ENCODE results near the gene ADISSP.
"Not testable (repeated sequence)": the region's sequence is repeated elsewhere in the genome, so short reads cannot be mapped to it uniquely, and the experiment has no call there.

Gene ADISSP

DNA sequence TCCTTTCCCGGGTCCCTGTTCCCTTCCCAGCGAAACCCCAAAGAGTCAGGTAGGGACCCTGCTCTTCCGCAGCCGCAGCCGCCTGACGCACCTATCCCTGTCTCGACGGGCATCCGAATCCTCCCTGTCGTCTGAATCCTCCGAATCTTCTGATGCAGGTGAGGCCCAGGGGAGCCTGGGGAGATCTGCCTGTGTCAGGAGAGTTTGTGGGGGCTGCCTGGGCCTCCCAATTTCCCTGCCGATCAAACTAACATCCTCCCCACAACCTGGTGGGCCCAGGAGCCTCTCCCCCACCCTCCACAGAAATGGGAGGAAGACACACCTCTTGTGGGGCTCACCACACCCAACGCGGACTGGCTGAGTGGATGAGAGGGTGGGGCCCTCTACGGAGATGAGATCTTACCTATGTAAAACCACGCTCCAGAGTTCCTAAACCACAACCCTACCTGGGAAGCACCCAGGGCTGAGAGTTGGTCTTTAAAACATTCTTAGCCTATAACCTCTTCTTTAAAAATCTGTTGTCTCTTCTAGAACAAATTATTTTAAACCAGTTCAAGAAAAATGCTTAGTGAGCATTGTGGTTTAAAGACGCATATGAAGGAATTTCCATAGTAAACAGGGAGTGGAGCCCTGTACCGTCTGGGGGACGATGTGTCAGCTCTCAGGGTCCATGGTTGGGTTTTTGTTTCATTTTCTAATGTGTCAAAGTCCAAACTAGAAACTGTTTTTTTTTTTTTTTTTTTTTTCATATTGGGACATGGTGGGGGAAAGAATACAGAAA is 30.2 kb upstream of the ADISSP start:
- no peak for DNase-seq

DNA sequence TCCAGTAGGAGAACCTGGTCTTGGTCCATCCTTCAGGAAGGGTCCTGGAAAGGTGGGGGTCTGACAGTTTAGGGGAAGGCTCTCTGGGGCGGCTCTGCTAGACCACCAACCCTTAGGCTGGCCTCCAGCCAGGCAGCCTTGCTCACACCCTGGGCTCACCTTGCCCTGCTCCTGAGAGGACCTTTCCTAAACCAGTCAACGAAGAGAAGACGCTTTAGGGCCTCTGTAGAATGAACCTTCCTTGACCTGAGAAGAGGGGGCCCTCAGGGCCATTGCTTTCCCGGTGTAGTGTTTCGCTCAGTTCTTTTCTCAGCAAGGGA is 29.6 kb upstream of the ADISSP start:
- no peak for DNase-seq

DNA sequence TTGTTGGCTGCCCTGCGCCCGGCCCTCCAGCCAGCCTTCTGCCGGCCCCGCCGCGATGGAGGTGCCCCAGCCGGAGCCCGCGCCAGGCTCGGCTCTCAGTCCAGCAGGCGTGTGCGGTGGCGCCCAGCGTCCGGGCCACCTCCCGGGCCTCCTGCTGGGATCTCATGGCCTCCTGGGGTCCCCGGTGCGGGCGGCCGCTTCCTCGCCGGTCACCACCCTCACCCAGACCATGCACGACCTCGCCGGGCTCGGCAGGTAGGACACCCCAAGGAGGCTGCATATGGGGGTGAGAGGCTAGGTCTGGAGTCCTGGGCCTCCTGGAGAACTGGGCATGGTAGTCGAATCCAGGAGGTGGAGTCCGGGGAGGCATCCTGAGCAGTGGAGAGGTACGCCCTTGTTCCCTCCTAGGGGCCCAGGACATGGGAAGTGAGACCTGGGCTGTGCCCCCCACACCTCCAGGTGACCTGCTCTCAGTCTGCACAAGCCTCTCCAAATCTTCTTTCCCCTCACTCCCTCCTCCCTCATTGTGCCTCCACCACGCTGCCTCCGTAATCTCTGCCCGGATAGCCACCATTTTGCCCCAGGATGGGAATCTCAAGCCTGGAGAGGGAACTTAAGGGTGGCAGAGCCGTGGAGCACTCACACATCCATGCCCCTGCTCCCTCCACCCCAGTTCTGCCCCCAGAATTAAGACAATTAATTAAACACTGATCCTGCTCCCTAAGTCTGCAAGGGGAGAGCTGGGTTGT is 29.1 kb upstream of the ADISSP start:
- DNase-seq, result no peak

DNA sequence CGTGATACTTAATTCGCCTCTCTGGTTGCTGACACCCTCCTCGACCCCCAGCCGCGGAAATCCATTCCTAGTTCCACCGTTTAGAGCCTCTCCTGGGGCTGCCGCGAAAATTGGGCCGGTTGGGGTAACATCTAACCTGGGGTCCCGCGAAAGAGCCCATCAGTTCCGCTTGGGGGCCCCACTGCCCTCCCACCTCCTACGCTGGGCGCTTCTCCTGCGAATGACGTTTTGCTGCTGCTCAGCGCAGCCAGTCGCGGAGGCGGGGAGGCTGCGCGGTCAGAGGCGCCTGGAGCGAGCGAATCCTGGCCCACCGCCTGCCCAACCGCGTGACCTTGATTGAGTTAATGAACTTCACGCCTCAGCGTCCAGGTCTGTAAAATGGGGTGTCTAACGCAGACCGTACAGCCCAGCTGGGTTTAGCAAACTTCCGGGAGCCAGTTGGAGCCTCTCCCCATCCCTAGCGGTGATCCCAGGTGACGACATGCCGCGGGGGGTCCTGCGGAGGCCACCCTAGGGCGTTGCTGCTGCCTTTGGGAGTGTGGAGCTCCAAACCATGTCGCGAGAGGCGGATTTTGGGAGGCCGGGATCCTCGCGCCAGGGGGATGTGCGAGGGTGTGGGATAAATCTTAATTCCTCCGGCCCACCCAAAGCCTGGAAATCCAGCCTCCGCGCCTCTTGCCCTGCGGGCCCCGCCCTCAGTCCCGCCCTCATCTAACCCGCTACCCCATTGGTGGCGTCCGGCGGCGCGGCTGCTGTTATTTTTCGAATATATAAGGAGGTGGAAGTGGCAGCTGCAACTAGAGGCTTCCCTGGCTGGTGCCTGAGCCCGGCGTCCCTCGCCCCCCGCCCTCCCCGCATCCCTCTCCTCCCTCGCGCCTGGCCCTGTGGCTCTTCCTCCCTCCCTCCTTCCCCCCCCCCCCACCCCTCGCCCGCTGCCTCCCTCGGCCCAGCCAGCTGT is 28.2 kb upstream of the ADISSP start, which contains the start of gene CDC25B:
Gene CDC25B (plus strand): TSS at position 800 of the 958 bp plus-strand sequence. CDS start 222 bp downstream, outside the sequence.
- peak; percentile 93 for DNase-seq

GRCh38 chr20:3794701-3795420 is 27.3 kb upstream of the ADISSP start:
- no peak for DNase-seq

DNA sequence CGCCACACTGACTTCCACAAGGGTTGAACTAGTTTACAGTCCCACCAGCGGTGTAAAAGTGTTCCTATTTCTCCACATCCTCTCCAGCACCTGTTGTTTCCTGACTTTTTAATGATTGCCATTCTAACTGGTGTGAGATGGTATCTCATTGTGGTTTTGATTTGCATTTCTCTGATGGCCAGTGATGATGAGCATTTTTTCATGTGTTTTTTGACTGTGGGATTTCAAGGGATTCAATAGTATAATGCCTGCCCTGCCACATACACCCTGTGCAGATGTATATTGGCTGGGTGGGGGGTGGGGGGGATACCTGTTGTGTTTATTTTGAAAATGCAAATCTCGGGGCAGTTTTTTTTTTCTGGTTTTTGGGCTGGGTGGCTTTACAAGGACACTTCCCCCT is 26.6 kb upstream of the ADISSP start:
- not testable (repeated sequence) for DNase-seq

DNA sequence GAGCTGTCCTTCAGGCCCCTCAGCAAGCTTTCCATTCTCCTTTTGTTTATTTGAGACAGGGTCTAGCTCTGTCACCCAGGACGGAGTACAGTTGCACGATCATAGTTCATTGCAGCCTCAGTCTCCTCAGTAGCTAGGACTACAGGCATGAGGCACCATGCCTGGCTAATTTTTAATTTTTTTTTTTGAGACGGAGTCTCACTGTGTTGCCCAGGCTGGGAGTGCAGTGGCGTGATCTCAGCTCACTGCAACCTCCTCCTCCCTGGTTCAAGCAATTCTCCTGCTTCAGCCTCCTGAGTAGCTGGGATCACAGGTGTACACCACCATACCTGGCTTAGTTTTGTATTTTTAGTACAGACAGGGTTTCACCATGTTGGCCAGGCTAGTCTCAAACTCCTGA is 21.6 kb upstream of the ADISSP start:
- not testable (repeated sequence) for DNase-seq

- no peak for DNase-seq
These were observed 21.2 kb upstream of the ADISSP start for GRCh38 chr20:3788685-3789155.

DNA sequence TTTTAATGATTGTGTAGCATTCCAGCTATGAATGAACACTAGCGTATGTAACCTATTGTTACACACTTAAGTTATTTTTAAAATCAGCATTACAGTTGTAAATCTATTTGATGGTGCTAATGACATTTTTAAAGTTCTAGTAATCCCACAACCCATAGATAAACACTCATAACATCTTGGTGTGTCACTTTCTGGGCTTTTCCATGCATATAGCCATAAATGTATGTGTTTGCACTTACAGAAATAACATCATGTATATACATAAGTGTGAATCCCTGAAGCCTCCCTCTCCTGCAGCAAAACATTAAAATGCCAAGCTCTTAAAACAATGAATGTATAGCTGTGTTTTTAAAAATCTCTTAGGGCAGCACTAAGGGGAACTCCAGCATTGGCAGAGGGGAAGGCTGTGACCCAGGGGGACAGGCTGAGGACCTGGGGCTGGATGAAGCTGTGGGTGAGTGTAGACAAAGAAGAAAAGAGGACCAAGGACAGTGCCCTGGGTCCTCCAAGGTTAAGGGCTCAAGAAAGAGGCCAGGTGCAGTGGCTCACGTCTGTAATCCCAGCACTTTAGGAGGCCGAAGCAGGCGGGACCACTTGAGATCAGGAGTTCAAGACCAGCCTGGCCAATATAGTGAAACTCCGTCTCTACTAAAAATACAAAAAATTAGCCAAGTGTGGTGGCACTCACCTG is 19.9 kb upstream of the ADISSP start:
- DNase-seq, result no peak

DNA sequence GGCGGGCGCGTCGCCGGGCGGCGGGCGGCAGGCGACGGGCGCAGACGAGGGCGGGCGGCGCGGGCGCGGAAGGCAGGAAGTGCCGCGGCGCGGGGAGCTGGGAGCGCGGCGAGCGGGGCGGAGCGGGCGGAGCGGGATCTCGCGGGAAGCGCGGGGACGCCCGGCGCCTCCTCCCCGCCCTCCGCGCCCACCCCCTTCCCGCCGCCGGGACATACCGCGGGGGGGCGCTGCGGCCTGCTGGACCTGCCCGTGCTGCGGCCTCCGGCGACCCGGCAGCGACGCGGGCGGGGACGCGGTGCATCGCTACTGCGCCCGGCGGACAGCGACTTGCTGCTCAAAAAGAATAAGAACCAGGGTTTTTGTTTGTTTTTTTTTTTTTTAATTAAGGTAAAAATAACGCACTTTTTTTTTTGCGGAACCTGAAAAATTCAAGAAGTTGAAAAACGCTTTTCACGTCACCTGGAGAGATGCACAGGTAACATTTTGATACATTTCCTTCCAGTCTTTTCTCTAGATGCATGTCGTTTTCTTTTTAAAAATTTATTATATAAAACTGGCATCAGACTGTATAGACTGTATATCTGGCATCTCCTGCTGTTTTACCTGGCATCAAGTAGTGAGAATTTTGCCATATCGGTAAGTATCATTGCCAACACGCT is 19.2 kb upstream of the ADISSP start, which contains the start of gene CENPB:
Gene CENPB (minus strand): TSS at position 76 of the 659 bp plus-strand sequence. CDS start 257 bp downstream, outside the sequence.
- peak; percentile 97 for DNase-seq

GRCh38 chr20:3786126-3786484 is 18.6 kb upstream of the ADISSP start:
- peak; percentile 75 for DNase-seq

DNA sequence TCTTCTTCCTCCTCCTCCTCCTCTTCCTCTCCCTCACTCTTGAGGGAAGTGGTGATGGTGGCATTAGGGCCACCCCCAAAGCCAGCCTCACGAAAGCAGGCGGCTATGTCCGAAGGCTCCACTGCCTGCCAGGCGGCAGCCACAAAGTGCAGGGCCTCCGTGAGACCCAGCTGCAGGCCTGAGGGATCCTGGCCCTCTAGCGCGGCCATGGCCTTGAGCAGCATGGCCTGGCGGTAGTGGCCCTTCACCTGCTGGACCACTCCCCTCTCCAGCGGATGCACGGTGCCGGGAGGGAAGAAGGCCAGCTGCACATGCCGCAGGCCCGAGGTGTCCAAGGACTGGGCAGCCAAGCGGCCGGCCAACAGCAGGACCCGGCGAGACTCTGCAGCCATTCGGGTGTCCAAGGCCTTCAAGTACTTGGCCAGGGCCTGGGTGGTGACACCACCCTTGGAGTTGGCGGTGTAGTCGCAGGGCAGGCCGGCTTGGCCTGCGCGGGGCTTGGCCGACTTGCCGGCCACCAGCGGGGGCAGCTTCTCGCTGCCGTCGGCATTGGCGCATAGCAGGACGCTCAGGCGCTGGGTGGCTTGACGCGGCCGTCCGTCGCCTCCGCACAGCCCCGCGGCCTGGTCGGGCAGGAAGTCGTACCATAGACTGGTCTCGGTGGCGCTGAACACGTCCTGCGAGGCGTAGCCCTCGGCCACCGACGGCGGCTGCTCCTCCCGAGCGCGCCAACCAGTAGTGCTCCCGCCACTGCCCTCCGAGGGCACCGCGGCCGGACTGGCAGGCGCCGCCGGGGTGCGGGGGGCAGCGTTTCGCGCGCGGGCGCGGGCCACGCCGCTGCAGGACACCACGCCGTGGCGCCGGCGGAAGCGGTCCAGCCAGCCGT is 17.9 kb upstream of the ADISSP start:
- no peak for DNase-seq

DNA sequence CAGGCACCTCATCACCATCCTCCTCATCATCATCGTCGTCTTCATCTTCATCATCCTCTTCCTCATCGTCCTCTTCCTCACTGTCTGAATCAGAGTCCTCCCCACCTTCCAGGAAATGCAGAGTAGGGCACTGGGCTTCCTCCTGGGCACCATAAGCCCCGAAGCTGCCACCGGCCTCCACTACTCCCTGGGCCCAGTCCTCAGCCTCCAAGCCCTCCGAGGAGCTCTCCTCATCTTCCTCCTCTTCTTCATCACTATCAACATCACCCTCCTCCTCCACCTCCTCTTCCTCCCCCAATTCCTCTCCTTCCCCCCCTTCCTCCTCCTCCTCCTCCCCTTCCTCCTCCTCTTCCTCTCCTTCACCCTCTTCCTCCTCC is 17.3 kb upstream of the ADISSP start:
- DNase-seq, result no peak

- DNase-seq, result no peak
These were observed 16.8 kb upstream of the ADISSP start for GRCh38 chr20:3784216-3784853.

DNA sequence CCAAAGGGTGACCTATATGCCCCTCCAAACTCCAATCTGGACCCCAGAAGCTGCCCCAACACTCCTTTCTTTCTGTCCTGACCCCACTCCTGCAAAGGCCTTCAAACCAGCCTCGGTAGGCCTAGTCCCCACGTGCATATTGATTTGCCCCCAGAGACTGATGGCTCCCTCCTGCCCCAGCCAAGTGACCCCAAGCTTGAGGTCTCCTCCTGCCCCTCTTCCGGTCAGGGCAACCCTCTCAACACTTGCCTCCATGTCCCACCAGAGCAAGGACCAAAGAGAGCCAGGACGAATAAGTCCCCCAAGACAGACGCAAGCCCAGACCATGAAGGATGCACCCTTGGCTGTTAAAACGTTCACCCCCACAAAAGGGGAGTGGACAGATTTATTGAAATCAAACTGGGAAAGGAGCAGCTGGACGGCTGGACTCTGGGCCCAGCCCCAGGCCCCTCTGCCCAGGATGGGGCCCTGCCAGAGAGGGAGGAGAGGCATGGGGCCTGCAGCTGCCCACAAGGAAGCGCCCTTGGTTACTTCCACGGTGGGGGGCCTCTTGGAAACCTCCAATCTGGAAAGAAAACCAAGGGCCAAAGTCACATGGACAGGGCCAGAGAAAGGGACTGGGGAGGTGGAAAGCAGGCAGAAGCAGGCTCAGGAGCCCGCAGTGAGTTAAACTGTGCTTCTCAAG is 16.1 kb upstream of the ADISSP start:
- DNase-seq, result no peak

DNA sequence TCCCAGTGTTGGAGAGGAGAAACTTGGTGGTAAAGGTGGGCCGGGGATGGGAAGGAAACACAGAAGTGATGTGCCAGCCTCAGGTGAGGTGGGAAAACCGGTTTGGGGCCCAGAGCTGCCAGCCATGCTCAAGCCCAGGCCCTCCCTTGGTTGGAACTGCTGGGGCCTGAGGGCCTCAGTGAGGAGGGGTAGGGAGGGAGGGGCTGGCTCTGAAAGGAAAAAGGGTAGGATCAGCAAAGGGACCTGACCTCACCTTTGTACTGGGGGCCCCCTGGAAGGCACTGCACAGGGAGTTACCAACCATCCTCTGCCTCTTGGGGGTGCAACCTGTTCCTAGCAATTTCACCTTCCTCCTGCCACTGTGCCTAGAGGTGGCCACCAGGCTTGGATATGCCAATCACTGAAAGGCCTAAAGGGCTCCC is 15.5 kb upstream of the ADISSP start:
- DNase-seq, result no peak

DNA sequence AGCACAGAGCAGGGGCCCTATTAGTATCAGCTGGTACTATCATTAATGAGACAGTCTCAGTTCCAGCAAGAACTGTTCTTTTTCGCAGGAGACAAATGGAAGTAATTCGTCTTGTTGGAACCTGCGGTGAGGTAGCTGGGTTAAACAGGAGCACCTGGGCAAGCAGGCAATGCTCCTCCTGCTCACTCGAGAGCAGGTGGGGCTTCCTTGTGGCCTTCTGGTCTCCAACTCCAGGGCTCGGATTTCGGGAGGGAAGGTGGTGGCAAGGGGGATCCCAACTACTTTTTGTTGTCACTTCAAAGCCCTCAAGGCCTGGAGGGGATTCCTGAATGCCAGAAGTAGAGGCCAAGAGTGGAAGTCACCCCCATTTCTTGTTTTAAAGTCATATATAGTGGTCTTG is 15.0 kb upstream of the ADISSP start:
- no peak for DNase-seq

- no peak for DNase-seq
These were observed 13.8 kb upstream of the ADISSP start, which contains the start of gene SPEF1 for GRCh38 chr20:3781153-3781910. SPEF1 (minus strand) TSS chr20:3781448; CDS start chr20:3781287, 161 bp downstream.

Data from activated CD8-positive, alpha-beta memory T cell treated with anti-CD3 and anti-CD28 coated beads, Interleukin-2, amount 50 U/mL, for 48 hours (primary cell).